SK-N-SH (cell line): ENCODE data around the gene SIN3A.

Source experiments
- CTCF ChIP-seq: fragments of 200-600 bp; sonication (generic); IDR thresholded peaks from 2 replicates; pipeline ENCODE4 v1.6.1; 2017; ENCODE audit warnings: antibody characterized with exemption, mild to moderate bottlenecking, moderate library complexity
- EZH2phosphoT487 ChIP-seq: fragments of 200-600 bp; sonication (generic); IDR thresholded peaks from 2 replicates; pipeline ENCODE4 v1.6.1; 2017; ENCODE audit warnings: low read depth, mixed run types, mild to moderate bottlenecking, antibody characterized with exemption, moderate library complexity, borderline replicate concordance
- PBX3 ChIP-seq: IDR thresholded peaks from 2 replicates; pipeline ENCODE4; 2012
- POLR2AphosphoS5 ChIP-seq: IDR thresholded peaks from 2 replicates; pipeline ENCODE4 v1.6.1; 2012; ENCODE audit warnings: low read depth, low read length

GRCh38 chr15:75397494-75397893 lies 54.0 kb downstream of the SIN3A start:
- TF ChIP-seq PBX3 = no peak
- TF ChIP-seq CTCF = no peak
- no peak for TF ChIP-seq EZH2phosphoT487
- no peak for TF ChIP-seq POLR2AphosphoS5
